ENCODE data around the gene STRIP1.

STRIP1 gene

DNA sequence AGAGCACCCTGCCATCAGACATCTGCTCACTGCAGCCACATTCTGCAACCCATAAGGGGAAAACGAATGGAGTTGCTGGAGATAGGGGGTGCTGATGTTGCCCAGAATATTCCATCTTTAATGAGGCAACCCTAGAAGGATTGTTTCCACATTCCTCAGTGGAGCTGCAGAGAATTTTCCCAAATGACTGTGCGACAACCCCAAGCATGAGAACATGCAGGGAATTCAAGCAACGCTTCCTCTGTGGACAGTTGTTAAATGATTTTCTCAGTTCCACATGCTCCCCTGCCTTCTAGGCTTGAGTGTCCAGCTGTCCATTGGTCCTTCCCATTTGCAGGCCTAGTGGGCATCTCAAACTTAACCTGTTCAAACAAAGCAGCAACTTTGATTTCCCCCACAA lies 57.4 kb downstream of the STRIP1 start:
- H3K4me3 ChIP-seq (replicated peaks; ENCODE audit: low read depth, low read length): no peak overlapping the region
- TF ChIP-seq, protein P1, sequence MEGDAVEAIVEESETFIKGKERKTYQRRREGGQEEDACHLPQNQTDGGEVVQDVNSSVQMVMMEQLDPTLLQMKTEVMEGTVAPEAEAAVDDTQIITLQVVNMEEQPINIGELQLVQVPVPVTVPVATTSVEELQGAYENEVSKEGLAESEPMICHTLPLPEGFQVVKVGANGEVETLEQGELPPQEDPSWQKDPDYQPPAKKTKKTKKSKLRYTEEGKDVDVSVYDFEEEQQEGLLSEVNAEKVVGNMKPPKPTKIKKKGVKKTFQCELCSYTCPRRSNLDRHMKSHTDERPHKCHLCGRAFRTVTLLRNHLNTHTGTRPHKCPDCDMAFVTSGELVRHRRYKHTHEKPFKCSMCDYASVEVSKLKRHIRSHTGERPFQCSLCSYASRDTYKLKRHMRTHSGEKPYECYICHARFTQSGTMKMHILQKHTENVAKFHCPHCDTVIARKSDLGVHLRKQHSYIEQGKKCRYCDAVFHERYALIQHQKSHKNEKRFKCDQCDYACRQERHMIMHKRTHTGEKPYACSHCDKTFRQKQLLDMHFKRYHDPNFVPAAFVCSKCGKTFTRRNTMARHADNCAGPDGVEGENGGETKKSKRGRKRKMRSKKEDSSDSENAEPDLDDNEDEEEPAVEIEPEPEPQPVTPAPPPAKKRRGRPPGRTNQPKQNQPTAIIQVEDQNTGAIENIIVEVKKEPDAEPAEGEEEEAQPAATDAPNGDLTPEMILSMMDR (IDR thresholded peaks at IDR 0.05; ENCODE audit: low read depth, low read length, missing control alignments): no peak
- DNase-seq (ENCODE audit: extremely low read depth, low read depth): no peak

DNA sequence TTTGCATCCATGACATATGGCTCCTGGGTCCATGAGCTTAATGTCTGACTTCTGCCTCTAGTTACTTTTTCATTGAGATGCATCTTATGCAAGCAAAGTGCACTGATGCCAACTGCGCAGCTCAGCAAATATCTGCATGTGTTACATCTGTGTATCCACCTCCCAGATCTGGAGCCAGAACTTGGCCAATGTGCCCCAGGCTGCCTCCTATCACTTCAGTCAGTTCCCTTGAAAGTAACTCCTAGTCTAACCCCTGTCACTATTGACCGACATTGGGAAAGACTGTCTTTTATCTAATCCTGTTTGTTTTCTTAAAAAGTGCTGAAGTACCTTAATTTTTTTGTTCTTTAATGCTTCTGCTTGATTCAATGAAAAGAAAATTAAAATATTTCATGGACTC lies 58.6 kb downstream of the STRIP1 start:
- no peak for DNase-seq (ENCODE audit: extremely low read depth, low read depth)
- TF ChIP-seq, protein P1 (IDR thresholded peaks at IDR 0.05; ENCODE audit: low read depth, low read length, missing control alignments): no peak
- no peak overlapping the region for H3K4me3 ChIP-seq (replicated peaks; ENCODE audit: low read depth, low read length)

DNA sequence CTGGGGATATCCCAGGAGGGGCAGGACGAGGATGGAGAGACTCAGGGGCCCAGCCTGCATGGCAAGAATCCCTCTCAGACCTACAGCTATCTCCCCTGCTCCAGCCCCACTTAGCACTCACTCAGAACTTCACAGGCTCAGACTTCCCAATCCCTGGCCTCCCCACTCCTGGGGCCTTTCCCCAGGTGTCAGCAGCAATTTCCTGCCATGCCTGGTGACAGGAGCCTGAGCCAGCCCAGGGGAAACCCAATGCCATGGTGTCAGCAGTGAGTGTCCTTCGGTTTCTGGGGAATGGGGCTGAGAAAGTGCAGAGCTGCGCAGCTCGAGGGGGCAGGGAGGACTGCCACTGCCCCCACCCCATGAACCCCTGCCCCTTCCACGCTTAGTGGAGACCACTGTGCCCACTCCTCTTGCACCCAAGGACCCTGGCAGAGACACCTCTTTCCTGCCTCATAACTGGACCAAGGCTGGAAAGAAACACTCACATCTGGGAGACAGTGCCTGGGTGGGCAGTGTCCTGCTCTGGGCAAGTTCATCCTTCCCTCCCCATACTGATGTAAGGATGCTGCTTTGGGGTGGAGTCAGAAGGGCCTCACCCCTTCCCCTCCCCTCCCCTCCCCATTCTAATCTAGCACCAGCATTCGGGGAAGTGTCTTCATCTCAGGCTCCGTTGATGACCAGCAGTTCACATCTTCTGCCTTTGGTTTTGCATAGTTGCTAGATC lies 60.7 kb downstream of the STRIP1 start:
- no peak overlapping the region for H3K4me3 ChIP-seq (replicated peaks; ENCODE audit: low read depth, low read length)
- no peak for DNase-seq (ENCODE audit: extremely low read depth, low read depth)
- TF ChIP-seq, protein P1 (IDR thresholded peaks at IDR 0.05; ENCODE audit: low read depth, low read length, missing control alignments): no peak

DNA sequence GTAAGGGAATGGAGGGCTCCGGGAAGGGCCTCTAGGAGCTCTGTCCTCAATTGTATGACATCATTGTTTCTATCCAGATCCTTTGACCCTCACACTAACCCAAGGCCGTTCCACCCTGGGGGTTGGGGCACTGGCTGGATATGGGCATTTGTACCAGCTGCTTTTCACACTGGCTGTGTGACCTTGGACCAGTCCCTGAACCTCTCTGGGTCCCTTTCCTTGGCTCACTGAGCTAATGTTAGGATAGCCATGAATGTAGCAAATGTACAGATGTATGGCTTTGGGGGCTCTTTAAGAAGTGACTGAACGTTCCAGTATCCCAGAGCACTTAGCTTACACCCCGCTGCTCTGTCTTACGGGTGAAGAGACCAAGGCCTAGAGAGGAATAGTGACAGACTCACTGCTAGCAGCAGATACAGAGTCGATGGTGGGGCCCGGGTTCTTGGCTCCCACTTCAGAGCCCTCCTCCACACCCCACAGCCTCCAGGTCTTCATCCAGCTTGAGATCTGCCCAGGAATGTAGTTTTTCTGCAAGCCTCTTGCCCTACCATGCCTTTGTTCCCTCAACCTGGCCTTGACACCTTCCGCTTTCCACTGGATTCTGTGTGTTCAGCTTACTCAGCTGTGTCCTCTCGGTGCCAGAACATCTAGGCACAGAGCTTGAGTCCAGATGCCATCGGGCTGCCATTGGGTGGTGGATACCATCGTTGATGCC lies 63.2 kb downstream of the STRIP1 start:
- TF ChIP-seq, protein P1 (IDR thresholded peaks at IDR 0.05; ENCODE audit: low read depth, low read length, missing control alignments): no peak
- H3K4me3 ChIP-seq (replicated peaks; ENCODE audit: low read depth, low read length): no peak overlapping the region
- DNase-seq (ENCODE audit: extremely low read depth, low read depth): no peak

DNA sequence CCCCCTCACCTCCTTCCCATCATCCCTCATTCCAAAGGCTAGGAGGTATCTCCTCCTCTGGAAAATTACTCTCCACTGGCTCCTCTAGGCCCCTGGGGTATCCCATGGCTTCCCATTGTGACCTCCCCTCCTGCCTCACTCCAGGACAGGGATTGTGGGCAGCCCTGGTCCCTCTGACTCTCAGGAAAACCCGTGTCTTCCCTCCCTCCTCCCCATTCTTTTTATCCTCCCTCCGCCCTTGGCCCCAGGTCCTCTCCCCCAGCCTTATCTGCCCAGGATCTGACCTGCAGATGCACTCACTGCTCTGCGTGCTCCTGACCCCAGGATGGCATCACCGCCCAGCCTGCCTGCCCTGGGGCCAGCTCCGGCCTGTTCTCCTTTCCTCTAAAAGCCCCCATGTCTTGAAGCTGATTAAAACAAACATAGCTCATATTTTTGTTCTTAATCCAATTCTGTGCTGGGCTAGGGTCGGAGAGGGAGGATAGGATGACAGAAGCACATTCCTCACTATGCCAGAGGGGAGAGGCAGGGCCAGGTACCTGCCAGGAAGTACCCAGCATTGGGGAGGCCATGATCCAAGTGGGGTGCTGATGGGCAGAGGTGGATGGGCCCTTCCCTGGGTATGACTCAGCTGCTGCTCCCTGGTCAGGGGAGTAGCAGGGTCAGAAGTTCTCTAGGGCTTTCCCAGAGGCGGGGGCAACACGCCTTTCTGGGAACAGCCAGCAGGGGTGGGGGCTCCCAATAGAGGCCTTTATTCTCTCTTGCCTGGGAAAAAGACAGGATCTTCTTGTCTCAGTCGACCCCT lies 64.0 kb downstream of the STRIP1 start:
- TF ChIP-seq, protein P1 (IDR thresholded peaks at IDR 0.05; ENCODE audit: low read depth, low read length, missing control alignments): no peak
- DNase-seq (ENCODE audit: extremely low read depth, low read depth): no peak
- no peak overlapping the region for H3K4me3 ChIP-seq (replicated peaks; ENCODE audit: low read depth, low read length)

DNA sequence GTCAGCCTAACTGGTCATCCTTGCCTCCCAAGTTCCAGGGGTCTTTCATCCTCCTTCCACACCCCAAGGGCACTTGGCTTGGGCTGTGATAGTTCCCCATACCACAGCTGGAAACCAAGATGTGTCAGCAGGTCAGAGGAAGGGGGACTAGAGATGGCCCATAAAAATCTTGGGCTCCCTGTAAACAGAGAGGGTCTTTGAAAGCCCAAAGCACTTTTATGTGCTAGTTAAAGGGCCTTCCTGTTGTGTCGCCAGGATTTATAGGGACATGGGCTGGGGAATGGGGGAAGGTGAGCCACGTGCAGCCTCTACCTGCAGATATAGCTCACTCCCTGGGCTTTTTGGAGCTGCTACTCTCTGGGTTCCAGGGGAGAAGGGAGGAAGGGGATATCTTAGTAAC lies 65.9 kb downstream of the STRIP1 start:
- TF ChIP-seq, protein P1 (IDR thresholded peaks at IDR 0.05; ENCODE audit: low read depth, low read length, missing control alignments): no peak
- DNase-seq (ENCODE audit: extremely low read depth, low read depth): no peak

More for the DNA sequence above, 65.9 kb downstream of the STRIP1 start:
- no peak overlapping the region for H3K4me3 ChIP-seq (replicated peaks; ENCODE audit: low read depth, low read length)

All from HFF-Myc (cell line).